CD4-positive, alpha-beta T cell treated with Interleukin-4 for 1 hour (primary cell): ENCODE measurements around the gene PRLH.

Source experiments
- DNase-seq, 2 donors: peaks; one replicate each; pipeline ENCODE4 v3.0.0-alpha.2; 2020 to 2022

Gene PRLH, protein sequence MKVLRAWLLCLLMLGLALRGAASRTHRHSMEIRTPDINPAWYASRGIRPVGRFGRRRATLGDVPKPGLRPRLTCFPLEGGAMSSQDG

DNA sequence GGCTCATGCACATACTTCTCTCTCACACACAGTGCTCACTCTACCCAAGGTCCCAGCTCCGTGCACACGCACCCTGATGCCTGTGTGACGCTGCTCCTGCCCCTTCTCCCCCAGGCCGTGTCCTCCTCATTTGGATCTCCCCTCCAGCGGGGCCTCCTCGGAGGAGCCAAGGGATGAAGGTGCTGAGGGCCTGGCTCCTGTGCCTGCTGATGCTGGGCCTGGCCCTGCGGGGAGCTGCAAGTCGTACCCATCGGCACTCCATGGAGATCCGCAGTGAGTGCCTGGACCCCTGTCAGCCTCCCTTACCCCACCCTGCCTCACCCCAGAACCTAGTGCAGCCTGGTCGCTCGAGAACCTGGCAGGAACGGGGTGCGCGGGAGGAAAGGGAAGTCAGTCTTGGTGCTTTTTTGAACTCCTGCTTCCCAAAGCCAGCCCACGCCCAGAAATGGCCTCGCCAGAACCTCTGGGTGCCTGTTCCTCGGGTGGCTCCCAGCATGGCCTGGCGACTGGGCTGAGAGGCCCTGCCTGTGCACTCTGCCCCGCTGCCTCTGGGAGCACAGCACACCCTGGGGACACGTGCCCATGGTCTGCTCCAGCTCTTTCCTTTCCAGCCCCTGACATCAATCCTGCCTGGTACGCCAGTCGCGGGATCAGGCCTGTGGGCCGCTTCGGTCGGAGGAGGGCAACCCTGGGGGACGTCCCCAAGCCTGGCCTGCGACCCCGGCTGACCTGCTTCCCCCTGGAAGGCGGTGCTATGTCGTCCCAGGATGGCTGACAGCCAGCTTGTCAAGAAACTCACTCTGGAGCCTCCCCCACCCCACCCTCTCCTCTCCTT is at the start of gene PRLH:
PRLH (plus strand) TSS at position 174 of the 835 bp plus-strand sequence; CDS start at position 174, 0 bp downstream.
- DNase-seq = no peak

DNA sequence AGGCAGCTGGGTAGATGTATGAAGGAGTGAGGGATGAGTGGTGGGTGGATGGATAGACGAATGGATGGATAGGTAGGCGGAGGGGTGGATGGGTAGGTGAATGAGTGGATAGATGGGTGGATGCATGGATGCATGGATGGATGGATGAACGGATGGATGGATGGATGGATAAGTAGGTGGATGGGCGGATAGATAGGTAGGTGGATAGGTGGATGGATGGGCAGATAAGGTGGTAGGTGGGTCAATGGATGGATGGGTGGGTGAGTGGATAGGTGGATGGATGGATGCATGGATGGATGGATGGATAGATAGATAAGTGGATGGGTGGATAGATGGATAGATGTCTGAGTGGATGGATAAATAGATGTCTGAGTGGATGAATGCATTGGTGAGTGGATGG is 49.2 kb upstream of the PRLH start:
- no peak for DNase-seq

DNA sequence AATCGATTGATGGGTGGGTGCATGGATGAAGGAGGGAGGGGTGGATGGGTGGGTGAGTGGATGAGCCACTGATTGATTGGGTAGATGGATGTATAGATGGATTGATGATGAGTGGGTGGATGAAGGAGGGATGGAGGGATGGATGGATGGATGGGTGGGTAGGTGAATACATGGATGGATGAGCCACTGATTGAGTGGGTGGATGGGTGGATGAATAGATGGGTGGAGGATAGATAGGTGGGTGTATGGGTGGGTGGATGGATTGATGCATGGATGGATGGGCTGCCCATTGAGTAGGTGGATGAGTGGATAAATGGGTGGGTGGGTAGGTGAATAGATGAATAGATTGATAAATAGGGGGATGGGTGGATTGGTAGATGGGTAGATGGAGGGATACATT is 48.4 kb upstream of the PRLH start:
- no peak for DNase-seq

DNA sequence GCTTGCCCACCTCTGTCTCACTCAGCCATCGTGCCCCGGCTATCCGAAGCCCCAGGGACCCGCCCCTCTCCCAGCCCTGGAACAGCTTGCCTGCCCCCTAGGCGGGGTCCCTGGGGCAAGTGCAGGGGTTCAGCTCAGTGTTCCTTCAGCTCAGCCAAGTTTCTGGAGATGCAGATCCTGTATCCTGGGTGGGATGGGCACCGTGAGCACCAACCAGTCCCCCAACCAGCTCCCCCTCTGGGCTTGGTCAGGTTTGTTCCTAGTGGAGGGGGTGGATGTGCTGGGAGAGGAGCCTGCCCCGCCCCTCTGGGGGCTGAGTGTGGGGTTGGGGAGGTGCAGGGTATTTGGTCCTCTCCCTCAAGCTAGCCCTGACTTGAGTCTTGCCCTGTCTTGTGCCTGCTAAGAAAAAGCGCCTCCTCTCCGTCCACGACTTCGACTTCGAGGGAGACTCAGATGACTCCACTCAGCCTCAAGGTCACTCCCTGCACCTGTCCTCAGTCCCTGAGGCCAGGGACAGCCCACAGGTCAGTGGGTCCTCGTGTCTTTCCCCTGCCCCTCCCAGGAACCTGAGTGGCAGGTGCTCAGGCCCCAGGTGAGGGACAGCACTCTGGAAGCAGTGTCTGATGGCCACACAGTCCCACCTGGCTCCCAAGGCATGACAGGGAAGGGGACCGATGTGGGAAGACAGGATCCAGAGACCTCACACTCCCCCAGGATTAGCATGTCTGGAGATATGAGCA is 46.7 kb upstream of the PRLH start:
- no peak for DNase-seq

DNA sequence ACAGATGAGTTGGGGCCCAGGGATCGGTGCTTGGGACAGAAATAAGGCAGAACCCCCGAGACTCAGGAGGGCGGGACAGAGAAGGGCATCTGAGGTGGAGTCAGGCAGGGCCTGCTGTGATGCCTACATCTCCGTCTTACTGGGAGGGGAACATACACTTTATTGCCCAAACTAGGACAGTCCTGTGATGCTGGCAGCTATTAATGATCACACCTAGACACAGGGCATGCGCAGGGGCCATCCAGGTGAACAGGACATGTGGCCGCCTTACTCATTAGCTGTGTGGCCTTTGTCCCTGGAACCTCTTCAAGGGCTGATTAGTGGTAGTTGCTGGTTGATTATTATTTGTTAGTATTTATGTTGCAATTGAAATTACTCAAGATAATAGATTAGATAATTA is 46.1 kb upstream of the PRLH start:
- DNase-seq = no peak

DNA sequence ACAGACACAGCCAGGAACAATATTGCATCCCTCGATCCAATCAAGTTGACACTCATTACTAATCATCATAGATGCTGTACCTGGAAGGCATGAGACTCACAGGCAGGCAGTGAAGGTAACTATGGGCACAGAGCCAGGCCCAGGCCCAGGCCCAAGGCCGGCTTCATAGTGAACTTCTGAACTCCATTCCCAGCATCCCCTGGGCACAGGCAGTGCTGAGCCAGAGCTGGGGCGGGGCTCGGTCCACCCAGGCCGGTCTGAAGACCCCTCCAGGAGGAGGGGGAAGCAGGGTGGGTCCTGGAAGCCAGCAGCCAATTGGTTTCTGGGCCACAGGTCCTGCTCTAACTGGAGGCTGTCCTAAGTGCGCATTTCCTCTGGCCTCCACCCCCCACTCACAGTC is 41.7 kb upstream of the PRLH start:
- DNase-seq = no peak

DNA sequence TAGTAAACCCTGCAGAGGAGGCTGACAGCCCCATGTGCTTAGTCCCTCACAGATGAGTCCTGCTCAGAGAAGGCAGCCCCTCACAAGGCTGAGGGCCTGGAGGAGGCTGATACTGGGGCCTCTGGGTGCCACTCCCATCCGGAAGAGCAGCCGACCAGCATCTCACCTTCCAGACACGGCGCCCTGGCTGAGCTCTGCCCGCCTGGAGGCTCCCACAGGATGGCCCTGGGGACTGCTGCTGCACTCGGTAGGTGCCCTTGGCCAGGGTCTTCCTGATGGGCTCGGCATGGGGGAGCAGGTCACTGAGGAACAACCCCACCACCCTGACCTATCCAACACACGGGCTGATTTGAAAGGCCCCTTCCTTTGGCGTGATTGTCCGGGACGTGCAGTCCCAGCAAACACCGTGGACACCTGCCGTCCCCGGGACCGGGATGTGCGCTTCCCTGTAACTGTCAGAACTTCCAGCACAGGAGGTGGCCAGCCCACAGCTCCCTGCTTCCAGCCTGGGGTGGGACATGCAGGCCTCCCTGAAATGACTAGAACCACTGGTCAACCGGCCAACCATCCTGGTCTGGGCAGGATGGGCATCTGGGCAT is 40.7 kb upstream of the PRLH start:
- DNase-seq = no peak

DNA sequence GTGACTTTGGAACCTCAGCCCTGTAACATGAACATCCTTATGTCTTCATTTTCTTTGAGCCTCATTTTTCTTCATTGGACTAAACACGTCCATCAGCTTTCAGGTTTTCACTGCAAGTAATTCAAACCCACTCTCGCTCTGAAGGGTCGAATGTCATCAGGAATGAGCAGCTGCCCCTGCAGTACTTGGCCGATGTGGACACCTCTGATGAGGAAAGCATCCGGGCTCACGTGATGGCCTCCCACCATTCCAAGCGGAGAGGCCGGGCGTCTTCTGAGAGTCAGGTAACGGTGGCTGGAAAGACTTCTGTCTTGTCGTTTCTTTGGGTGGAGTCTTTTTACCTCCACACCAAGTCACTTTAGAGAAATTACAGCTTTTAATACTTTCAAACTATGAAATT is 39.1 kb upstream of the PRLH start:
- DNase-seq = no peak

DNA sequence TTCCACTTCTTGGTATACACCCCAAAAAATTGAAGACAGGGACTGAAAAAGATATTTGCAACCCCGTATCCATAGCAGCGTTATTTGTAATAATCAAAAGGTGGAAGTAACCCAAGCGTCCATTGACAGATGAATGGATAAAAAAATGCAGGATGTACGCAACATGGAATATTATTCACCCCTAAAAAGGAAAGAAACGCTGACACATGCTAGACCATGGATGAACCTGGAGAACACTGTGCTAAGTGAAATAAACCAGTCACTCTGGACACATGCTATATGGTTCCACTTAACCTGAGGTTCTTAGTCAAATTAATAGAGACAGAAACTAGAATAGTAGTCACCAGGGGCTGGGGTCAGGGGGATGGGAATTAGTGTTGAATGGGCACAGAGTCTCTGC is 38.6 kb upstream of the PRLH start:
- no peak for DNase-seq

DNA sequence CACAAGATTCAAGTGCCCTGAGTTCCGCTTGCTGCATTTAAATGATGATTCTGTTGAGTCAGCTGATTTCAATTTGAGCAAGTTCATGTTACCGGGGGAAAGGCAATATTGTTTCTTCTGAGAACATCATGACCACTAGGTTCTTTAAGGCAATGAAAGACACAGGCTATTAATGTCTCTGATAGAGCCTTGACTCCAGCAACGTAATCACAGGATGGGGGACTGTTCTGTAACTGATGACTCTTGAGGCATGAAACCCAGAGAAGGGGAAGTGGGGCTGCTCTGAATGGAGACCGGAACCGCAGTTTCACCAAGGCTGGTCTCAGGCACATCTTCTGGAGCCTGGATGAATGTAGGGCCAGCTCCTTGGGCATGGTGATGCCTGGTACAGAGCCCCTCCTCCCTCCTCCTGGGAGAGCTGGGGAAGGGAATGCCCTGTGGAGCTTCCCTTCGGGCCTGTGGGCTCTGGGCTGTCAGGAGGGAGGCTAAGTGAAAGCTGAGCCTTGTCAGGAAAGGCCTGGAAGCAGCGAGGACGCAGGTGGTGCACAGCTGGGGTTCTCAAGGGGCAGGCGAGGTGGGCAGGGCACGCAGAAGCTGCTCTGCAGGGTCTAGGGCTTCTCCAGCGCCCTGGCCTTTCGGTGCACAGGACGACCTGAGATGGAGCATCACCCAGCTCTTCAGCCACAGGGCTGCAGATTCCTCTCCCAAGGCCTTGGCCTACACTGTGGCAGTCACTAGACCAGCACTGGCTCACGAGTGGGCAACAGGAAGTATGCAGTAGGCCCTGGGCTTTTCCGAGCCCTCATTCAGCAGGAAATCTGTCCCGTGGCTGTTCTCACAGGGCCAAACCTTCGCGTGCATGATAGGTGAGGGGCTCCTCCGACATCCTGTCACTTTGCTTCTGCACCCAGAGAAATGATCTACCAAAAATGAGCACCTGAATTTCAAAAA is 36.6 kb upstream of the PRLH start:
- no peak for DNase-seq

DNA sequence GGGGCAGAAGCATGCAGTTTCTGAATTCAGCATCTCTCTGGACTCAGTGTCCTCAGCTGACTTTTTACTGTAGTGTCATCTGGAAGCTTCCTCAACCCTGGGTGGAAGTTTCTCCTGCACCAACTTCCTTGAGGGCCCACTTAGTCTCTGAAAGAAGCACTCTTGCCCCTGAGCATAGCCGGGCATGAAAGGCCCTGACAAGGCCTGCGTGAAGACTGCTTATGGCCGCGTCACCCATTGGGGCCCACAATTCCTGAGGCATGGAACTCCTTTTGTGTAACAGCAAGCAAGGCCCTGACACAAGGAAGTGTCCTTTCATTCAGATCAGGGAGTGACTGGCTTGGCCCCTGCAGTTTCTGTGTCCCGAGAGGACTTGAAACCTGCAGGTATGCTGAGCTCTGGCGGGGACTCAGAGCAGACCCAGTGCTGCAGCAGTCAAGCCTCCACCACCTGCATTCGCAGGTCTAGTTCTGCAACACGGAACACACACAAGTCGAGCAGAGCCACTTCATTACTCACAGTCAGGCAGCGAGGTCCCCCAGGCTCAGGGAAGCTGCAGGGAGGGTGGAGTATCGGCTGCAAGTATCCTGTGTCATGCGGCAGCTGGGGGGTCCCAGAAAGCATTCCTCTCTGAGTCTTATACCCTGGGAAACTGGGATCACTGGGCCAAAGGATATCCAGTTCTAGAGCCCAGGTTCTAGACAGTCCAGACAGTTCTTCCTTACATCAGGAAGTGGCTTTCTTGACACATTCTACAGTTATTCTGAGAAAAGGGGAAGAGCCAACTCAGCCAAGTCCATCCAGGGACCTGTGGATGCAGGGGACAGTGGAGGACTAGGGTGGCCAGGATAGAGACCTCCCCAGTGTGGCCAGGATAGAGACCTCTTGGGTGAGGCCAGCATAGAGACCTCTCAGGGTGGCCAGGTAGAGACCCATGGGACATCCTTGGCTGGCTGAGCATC is 35.6 kb upstream of the PRLH start:
- no peak for DNase-seq

DNA sequence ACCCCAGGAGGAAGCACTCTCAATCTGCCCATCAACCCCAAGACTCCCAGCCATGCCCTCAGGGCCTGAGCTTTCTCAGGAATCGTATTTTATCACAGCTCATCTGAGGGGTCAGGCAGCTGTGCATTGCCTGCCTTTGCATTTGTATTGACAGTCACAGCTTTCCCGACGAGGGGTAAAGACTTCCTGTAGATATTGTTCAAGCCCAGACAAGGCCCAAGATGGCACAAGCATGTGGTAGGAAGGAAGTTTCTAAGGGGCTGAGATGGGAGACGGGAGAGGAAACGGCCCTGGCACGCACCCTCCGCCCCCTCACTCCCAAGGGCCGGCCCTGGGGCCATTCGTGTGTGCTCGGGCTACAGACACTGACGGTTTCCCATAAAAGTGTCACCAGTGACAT is 34.2 kb upstream of the PRLH start:
- DNase-seq = no peak

DNA sequence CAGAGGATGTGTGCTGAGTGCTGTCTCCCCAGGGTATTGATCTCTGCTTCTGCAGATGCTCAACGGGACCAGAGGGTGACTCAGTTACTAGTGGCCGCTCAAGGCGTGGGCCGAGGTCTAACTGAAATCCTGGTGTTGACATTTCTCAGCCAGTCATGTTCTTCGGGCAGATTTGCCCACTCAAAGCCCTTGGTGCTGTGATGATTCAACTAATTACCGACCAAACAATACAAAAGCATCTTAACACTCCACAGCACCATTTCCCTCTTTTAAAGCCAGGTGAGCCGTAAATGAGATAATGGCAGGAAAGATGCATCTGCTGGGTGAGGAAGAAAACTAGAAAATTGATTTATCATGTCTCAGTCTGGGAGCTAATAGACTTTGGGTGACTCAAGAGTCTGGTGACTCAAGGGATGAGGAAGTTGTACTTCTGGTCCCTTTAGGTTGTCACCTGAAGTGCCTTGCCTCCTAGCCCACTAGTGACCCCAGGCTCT is 32.7 kb upstream of the PRLH start:
- DNase-seq = no peak

DNA sequence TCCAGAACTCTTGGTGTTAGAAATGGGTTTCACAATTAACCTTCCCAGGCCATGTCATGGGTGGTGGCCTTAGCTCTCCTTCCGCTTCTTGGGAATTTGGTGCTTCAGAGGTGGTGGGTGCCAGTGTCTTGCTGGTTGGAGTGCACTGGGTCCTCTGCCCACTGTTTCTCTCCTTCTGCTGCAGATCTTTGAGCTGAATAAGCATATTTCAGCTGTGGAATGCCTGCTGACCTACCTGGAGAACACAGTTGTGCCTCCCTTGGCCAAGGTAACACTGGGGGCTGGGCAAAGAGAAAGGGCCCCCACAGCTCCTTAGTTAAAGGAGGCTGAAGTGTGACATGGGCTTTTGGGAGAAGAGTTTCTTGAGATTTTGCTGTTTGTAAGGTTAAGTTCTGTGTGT is 32.0 kb upstream of the PRLH start:
- DNase-seq = no peak

DNA sequence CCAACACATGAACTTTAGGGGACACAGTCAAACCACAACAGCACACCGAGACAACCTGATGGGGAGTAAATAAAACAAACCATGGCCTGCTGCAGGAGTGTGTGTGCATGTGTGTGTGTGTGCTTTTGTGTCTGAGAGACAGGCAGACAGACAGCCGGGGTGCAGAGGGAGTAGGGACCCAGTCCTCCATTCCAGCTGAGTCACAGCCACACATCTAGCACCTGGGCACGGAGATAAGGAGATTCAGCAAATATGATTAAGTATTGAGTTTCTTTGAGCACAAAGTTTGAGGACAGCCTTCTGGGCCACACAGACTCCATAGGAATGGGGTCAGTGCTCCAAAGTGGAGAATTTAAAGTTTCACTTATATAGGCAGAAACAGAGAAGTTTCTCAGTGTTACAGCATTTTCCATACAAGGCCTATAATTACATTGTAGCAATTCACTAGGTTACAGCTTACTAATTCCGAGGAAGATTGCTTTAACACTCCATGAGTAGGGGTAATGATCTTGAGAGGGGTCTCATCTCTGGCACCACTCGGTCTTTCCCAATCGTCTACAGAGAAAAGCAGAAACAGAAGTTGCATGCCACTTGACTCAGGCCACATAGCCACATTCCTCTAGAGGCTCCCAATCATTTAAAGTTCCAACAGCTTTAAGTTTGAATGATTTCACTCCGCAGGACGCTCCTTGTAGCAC is 30.8 kb upstream of the PRLH start:
- DNase-seq = no peak

DNA sequence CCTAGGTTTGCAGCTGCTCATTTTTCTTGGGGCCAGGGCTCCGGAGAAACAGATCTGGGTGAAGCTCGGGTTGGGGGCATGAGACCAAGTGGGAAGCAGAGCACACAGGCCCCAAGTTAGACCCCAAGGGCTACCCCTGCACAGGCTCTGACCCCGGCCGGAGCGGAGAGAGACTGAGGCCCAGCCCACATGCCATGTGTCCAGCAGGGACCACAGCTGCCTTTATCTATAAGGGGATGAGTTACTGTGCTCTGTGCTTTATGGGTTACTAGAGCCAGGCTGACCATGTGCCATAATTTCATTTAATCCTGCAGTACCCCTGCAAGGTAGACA is 30.3 kb upstream of the PRLH start:
- no peak for DNase-seq

DNA sequence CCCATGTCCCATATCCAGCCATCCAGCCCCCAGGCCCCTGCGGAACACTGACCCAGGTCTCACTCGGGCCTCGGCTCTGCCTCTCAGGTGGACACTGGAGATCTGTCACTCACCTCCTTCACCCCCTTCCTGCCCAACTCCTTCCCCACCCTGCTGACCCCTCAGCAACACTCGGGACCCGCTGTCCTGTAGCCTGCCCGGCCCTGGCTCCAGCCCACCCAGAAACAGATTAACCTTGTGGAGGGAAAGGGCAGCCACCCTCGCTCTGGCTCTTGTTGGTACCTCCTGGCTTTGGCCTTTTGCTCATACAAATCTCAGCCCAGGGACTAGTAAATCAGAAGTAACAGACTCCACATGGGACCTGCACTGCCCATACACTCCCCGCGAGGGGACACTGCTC is 29.8 kb upstream of the PRLH start:
- no peak for DNase-seq

DNA sequence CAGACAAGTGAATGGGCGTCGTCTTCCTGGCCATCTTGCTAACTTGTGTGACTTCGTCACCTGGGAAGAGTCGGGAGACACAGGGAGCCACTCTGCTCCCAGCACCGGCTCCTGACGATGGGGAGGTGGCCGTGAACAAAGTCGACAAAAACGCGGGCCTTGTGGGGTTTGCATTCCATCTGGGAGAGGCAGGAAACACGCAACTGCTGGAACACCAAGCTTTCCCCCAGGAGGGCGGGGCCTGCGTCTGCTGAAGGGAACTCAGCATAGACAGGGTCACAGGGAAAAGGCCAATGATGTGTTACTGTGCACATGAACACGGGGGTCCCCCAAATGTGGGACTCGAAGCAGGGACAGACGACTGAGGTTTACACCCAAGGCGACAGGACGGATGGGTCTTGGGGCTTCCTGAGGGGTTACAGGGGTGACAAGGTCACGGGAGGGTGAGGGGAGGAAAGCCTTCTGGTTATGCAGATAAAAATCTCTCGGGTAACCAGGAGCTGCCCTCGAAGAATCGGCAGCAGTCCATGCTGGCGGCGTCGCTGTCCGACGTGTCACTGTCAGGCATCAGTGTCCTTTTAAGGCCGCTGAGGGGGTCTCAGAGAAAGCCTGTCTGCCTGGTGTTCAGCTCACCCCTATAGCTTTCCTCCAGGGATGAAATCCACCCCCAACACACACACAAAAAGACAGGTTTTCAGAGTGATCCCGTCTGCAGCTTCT is 28.2 kb upstream of the PRLH start:
- no peak for DNase-seq

DNA sequence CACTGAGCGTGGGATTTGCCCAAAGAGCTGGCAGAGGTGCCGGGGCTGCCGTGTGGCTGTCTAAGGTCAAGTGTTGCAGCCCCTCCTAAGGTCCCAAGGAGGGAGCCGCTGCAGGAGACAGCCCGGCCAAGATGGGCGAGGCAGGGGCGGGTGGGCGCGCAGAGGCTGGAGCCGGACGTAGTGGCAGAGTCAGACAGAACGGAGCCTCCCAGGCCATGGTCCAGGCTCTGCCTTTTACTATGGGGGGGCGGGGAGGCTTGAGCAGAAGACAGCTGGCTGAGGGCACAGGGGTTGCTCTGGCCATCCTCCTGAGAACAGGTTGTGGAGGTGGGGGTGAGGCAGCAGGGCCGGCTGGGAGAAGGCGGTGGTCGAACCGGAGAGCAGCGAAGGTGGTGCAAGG is 27.5 kb upstream of the PRLH start:
- DNase-seq = no peak

DNA sequence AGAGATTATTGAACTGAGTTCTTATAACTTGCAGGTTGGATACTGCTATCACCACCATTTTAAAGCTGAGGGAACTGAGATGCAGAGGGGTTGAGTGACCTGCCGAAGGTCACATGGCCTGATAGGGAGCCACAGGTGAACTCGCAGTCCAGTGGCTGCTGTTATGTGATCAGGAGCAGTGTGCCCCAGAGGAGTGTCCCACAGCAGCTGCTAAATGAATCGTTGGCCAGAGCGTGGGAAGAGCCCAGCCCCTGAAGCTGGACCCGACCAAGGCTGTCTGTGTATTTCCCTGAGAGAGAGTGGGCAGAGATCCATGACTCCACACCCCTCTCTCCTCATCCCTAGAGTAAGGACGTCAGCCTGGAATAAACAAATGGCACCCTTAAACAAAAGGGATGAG is 26.7 kb upstream of the PRLH start:
- no peak for DNase-seq
